Activated CD4-positive, alpha-beta T cell treated with anti-CD3 and anti-CD28 coated beads, Interleukin-2, amount 50 U/mL, for 16 hours (primary cell): Measurements from ENCODE around the gene TAS2R20.

Experiments
- DNase-seq: peaks from one replicate; pipeline ENCODE4 v3.0.0-alpha.2; 2020

TAS2R20 gene

GRCh38 chr12:10957741-10958140 is 40.4 kb downstream of the TAS2R20 start:
- DNase-seq: no peak

- no peak for DNase-seq
Measured at GRCh38 chr12:10956085-10956484, 42.0 kb downstream of the TAS2R20 start.

- DNase-seq: no peak
Measured at GRCh38 chr12:10952645-10953044, 45.5 kb downstream of the TAS2R20 start.
